H9 (cell line): Measurements from ENCODE around the gene GLIPR2. TPM values are rescaled to one million over a fixed set of nuclear protein-coding genes. Genes with fewer than 3 reads are reported as not detected.
"Not testable (repeated sequence)": the region's sequence is repeated elsewhere in the genome, so short reads cannot be mapped to it uniquely, and the experiment has no call there.

Experiments used
- DNase-seq: peaks from one replicate; pipeline ENCODE4 v3.0.0-alpha.2; 2017
- H2AFZ ChIP-seq: one replicate; pipeline ENCODE4 v1.6.1; 2013; ENCODE audit warnings: mild to moderate bottlenecking, low read length, control low read depth, moderate library complexity
- H2AK5ac ChIP-seq: 2 replicates; pipeline ENCODE4 v1.6.1; 2013; ENCODE audit warnings: low read length, control low read depth, mixed read lengths; ENCODE audit not compliant: insufficient read length
- H2BK120ac ChIP-seq: one replicate; pipeline ENCODE4 v1.6.1; 2013; ENCODE audit warnings: low read depth, mild to moderate bottlenecking, low read length, control low read depth, inconsistent platforms; ENCODE audit not compliant: poor library complexity, severe bottlenecking
- H2BK12ac ChIP-seq: 2 replicates; pipeline ENCODE4 v1.6.1; 2013; ENCODE audit warnings: low read length, control low read depth, mixed read lengths, low read depth; ENCODE audit not compliant: insufficient read length
- H2BK15ac ChIP-seq: 2 replicates; pipeline ENCODE4 v1.6.1; 2013; ENCODE audit warnings: low read depth, low read length, control low read depth
- H2BK20ac ChIP-seq: one replicate; pipeline ENCODE4 v1.6.1; 2013; ENCODE audit warnings: low read depth, mild to moderate bottlenecking, low read length, control low read depth, inconsistent platforms; ENCODE audit not compliant: poor library complexity, severe bottlenecking
- H2BK5ac ChIP-seq: 2 replicates; pipeline ENCODE4 v1.6.1; 2013; ENCODE audit warnings: low read length, control low read depth, mixed read lengths; ENCODE audit not compliant: insufficient read length
- H3K14ac ChIP-seq: 2 replicates; pipeline ENCODE4 v1.6.1; 2013; ENCODE audit warnings: low read length, control low read depth; ENCODE audit not compliant: insufficient read depth
- H3K18ac ChIP-seq: 2 replicates; pipeline ENCODE4 v1.6.1; 2013; ENCODE audit warnings: low read depth, mild to moderate bottlenecking, mixed read lengths, low read length, control low read depth; ENCODE audit not compliant: insufficient read length
- H3K23ac ChIP-seq: 2 replicates; pipeline ENCODE4 v1.6.1; 2013; ENCODE audit warnings: low read length, control low read depth, mixed read lengths, low read depth; ENCODE audit not compliant: insufficient read length
- H3K23me2 ChIP-seq: 2 replicates; pipeline ENCODE4 v1.6.1; 2013; ENCODE audit warnings: low read depth, mild to moderate bottlenecking, mixed read lengths, low read length, control low read depth; ENCODE audit not compliant: insufficient read length, poor library complexity, severe bottlenecking
- H3K27ac ChIP-seq: 2 replicates; pipeline ENCODE4 v1.5.1; 2013; ENCODE audit warnings: low read length, control low read depth, mixed read lengths, low read depth; ENCODE audit not compliant: insufficient read length
- H3K27me3 ChIP-seq: 2 replicates; pipeline ENCODE4 v1.6.1; 2013; ENCODE audit warnings: low read length, control low read depth, inconsistent platforms; ENCODE audit not compliant: insufficient read depth
- H3K4ac ChIP-seq: 2 replicates; pipeline ENCODE4 v1.6.1; 2013; ENCODE audit warnings: low read depth, mild to moderate bottlenecking, control low read depth, inconsistent platforms, low read length, moderate library complexity
- H3K4me1 ChIP-seq: 2 replicates; pipeline ENCODE4 v1.6.1; 2013; ENCODE audit warnings: low read length, control low read depth, inconsistent platforms; ENCODE audit not compliant: insufficient read depth
- H3K4me2 ChIP-seq: 2 replicates; pipeline ENCODE4 v1.6.1; 2013; ENCODE audit warnings: low read length, control low read depth, mixed read lengths; ENCODE audit not compliant: insufficient read length, insufficient read depth
- H3K56ac ChIP-seq: 2 replicates; pipeline ENCODE4 v1.6.1; 2013; ENCODE audit warnings: low read depth, mild to moderate bottlenecking, mixed read lengths, low read length, control low read depth; ENCODE audit not compliant: insufficient read length
- H3K79me1 ChIP-seq: 2 replicates; pipeline ENCODE4 v1.6.1; 2013; ENCODE audit warnings: low read depth, mild to moderate bottlenecking, moderate library complexity, low read length, control low read depth, inconsistent platforms; ENCODE audit not compliant: insufficient read depth, poor library complexity, severe bottlenecking
- H3K79me2 ChIP-seq: 2 replicates; pipeline ENCODE4 v1.6.1; 2013; ENCODE audit warnings: low read length, control low read depth, inconsistent platforms; ENCODE audit not compliant: insufficient read depth
- H3K9ac ChIP-seq: 2 replicates; pipeline ENCODE4 v1.6.1; 2013; ENCODE audit warnings: low read length, control low read depth, mixed read lengths; ENCODE audit not compliant: insufficient read length; ENCODE audit errors: extremely low read depth
- H3K9me3 ChIP-seq: one replicate; pipeline ENCODE4 v1.6.1; 2013; ENCODE audit warnings: low read depth, low read length, inconsistent platforms; ENCODE audit not compliant: control insufficient read depth
- H3T11ph ChIP-seq: one replicate; pipeline ENCODE4 v1.6.1; 2013; ENCODE audit warnings: mild to moderate bottlenecking, low read length, control low read depth, inconsistent platforms
- H4K20me1 ChIP-seq: one replicate; pipeline ENCODE4 v1.6.1; 2013; ENCODE audit not compliant: control insufficient read depth, insufficient read length, insufficient read depth
- H4K5ac ChIP-seq: 2 replicates; pipeline ENCODE4 v1.6.1; 2013; ENCODE audit warnings: low read depth, mild to moderate bottlenecking, mixed read lengths, low read length, control low read depth; ENCODE audit not compliant: insufficient read length
- H4K8ac ChIP-seq: replicated peaks from 2 replicates; pipeline ENCODE4 v1.6.1; 2013; ENCODE audit warnings: low read length, control low read depth, mixed read lengths, low read depth; ENCODE audit not compliant: insufficient read length
- H4K91ac ChIP-seq: 2 replicates; pipeline ENCODE4 v1.6.1; 2013; ENCODE audit warnings: low read depth, mild to moderate bottlenecking, moderate library complexity, mixed read lengths, low read length, control low read depth; ENCODE audit not compliant: insufficient read length
- H3K27ac Mint-ChIP-seq, 3 experiments: 2 replicates in 2 of 3; 3 replicates in 1 of 3; pipeline ENCODE4 v1.8.0; 2020 to 2021; ENCODE audit warnings: mixed read lengths in 3 of 3, mild to moderate bottlenecking in 1 of 3, moderate library complexity in 1 of 3
- H3K27me3 Mint-ChIP-seq: 2 replicates; pipeline ENCODE4 v1.8.0; 2021; ENCODE audit warnings: low read depth, mild to moderate bottlenecking, moderate library complexity, mixed read lengths
- H3K36me3 Mint-ChIP-seq, 3 experiments: 2 replicates in 2 of 3; 3 replicates in 1 of 3; pipeline ENCODE4 v1.8.0; 2020 to 2021; ENCODE audit warnings: low read depth in 3 of 3, mixed read lengths in 3 of 3; ENCODE audit not compliant: insufficient read depth in 1 of 3
- H3K4me1 Mint-ChIP-seq, 2 experiments: 2 replicates each; pipeline ENCODE4 v1.8.0; 2020; ENCODE audit warnings: mixed read lengths in 2 of 2
- H3K4me3 Mint-ChIP-seq, 2 experiments: 2 replicates in 1 of 2; 3 replicates in 1 of 2; pipeline ENCODE4 v1.8.0; 2020 to 2021; ENCODE audit warnings: mild to moderate bottlenecking in 2 of 2, mixed read lengths in 2 of 2, moderate library complexity in 1 of 2
- H3K9me3 Mint-ChIP-seq, 2 experiments: 2 replicates in 1 of 2; 3 replicates in 1 of 2; pipeline ENCODE4 v1.8.0; 2020; ENCODE audit warnings: mild to moderate bottlenecking in 2 of 2, mixed read lengths in 2 of 2, moderate library complexity in 1 of 2
- WGBS: extraction: QIAGEN DNeasy Blood & Tissue Kit; methylation state at CpG from one replicate; pipeline ENCODE4 v1.1.7; 2013; ENCODE audit warnings: missing lambda C conversion rate, low lambda C conversion rate, mixed read lengths; ENCODE audit not compliant: insufficient read length; ENCODE audit errors: extremely low coverage; 5-methylcytosine and 5-hydroxymethylcytosine counted together
- total RNA-seq: library from RNA; stranded (reverse); gene quantifications from 2 replicates; pipeline ENCODE4 v1.2.1, GENCODE V29; 2021
- TF ChIP-seq, protein P1 (sequence below): fragments of 200-600 bp; sonication (generic); conservative IDR thresholded peaks from 3 replicates; pipeline ENCODE4 v1.8.0; 2021; ENCODE audit warnings: antibody characterized with exemption, mild to moderate bottlenecking

GLIPR2 gene
- total RNA-seq, 1 experiment from 2014 or later, result 10.0 TPM

DNA sequence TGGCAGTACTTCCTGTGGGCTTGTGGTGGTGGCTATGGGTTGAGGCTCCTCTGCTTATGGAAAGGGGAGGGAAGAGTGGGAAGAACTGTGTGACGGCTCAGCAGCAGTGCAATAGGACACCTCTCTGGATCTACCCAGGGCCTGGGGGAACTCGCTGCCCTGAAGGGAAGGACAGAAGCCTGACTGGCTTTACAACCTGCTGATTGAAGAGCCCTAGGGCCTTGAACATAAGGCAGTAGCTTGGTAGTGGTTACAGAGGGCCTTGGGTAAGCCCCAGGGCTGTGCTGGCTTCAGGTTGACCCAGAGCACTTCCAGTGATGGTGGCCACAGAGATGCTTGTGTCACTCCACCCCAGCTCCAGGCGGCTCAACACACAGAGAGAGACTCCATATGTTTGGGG, 38.2 kb downstream of the GLIPR2 start:
- H4K20me1 ChIP-seq, result no peaks in the 10 kb centered on the region
- no peak overlapping the region for H3K27ac ChIP-seq
- H3K23ac ChIP-seq, result no peak overlapping the region
- no peak overlapping the region for H2BK5ac ChIP-seq
- no peak for DNase-seq
- H2BK120ac ChIP-seq, result no peak overlapping the region
- H2BK15ac ChIP-seq, result no peak overlapping the region
- Mint-ChIP-seq H3K4me3 (no peak overlapping the region), H3K4me1 (peaks cover 4 to 5% of the 10 kb centered on the region in 2 experiments; a peak in 3 of 4 replicates), H3K9me3 (peaks cover 5 to 6% of the 10 kb centered on the region in 2 experiments), H3K27me3 (peaks cover 13% of the 10 kb centered on the region), H3K36me3 (no peaks in the 10 kb centered on the region; a peak in 2 of 7 replicates), H3K27ac (no peak overlapping the region)
- H3K4ac ChIP-seq, result no peak overlapping the region
- no peaks in the 10 kb centered on the region for H3K27me3 ChIP-seq
- no peak overlapping the region for H2BK20ac ChIP-seq
- no peak overlapping the region for H3T11ph ChIP-seq
- no peak overlapping the region for H4K5ac ChIP-seq
- no peak overlapping the region for H3K18ac ChIP-seq
- H3K79me2 ChIP-seq, result no peaks in the 10 kb centered on the region
- no peak overlapping the region for H2AK5ac ChIP-seq
- no peaks in the 10 kb centered on the region for H3K23me2 ChIP-seq
- no peaks in the 10 kb centered on the region for H3K9me3 ChIP-seq
- no peak overlapping the region for H3K56ac ChIP-seq
- no peak overlapping the region for H2BK12ac ChIP-seq
- no peak overlapping the region for H2AFZ ChIP-seq
- TF ChIP-seq, protein P1, sequence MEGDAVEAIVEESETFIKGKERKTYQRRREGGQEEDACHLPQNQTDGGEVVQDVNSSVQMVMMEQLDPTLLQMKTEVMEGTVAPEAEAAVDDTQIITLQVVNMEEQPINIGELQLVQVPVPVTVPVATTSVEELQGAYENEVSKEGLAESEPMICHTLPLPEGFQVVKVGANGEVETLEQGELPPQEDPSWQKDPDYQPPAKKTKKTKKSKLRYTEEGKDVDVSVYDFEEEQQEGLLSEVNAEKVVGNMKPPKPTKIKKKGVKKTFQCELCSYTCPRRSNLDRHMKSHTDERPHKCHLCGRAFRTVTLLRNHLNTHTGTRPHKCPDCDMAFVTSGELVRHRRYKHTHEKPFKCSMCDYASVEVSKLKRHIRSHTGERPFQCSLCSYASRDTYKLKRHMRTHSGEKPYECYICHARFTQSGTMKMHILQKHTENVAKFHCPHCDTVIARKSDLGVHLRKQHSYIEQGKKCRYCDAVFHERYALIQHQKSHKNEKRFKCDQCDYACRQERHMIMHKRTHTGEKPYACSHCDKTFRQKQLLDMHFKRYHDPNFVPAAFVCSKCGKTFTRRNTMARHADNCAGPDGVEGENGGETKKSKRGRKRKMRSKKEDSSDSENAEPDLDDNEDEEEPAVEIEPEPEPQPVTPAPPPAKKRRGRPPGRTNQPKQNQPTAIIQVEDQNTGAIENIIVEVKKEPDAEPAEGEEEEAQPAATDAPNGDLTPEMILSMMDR, result no peak
- H4K8ac ChIP-seq, result no peak overlapping the region
- no peak overlapping the region for H3K4me2 ChIP-seq
- H3K9ac ChIP-seq, result no peak overlapping the region
- WGBS, result no CpG with 5 or more reads among the region's 3 CpGs
- H3K79me1 ChIP-seq, result no peaks in the 10 kb centered on the region
- no peak overlapping the region for H4K91ac ChIP-seq
- H3K14ac ChIP-seq, result no peak overlapping the region
- no peaks in the 10 kb centered on the region for H3K4me1 ChIP-seq

- H3K4me3 Mint-ChIP-seq, H3K36me3 Mint-ChIP-seq, H3K4ac ChIP-seq, H2BK5ac ChIP-seq, H3K23me2 ChIP-seq, H3K79me1 ChIP-seq, H4K91ac ChIP-seq, DNase-seq, H3K23ac ChIP-seq, H3K56ac ChIP-seq, H3K4me2 ChIP-seq, H3K18ac ChIP-seq, H2BK15ac ChIP-seq, H3K27ac Mint-ChIP-seq, H3T11ph ChIP-seq, H4K5ac ChIP-seq, H2BK12ac ChIP-seq, H2BK120ac ChIP-seq, H3K27me3 Mint-ChIP-seq, H3K27me3 ChIP-seq, H2AFZ ChIP-seq, H3K79me2 ChIP-seq, H3K4me1 Mint-ChIP-seq, H3K9me3 ChIP-seq, H3K4me1 ChIP-seq, H3K9ac ChIP-seq, H2BK20ac ChIP-seq, H3K14ac ChIP-seq, H4K8ac ChIP-seq, H3K27ac ChIP-seq, H4K20me1 ChIP-seq, H2AK5ac ChIP-seq: not testable (repeated sequence)
- peaks cover 10 to 11% of the 10 kb centered on the region in 2 experiments for H3K9me3 Mint-ChIP-seq
- no CpG with 5 or more reads among the region's 3 CpGs for WGBS
Measured at GRCh38 chr9:36175209-36175608, 38.7 kb downstream of the GLIPR2 start.
